SK-N-SH treated with all-trans-retinoic acid at 6 μM for 48 hours (cell line): ENCODE data around the gene HDC.

Source experiments
- ARNTL ChIP-seq: fragments of 450-650 bp; formaldehyde crosslinking; IDR thresholded peaks from 2 replicates; pipeline ENCODE4 v1.5.0; 2020; ENCODE audit warnings: low read depth, mild to moderate bottlenecking, moderate library complexity, borderline replicate concordance
- ESRRG ChIP-seq: fragments of 250-450 bp; sonication (Bioruptor Pico); IDR thresholded peaks from 2 replicates; pipeline ENCODE4 v1.6.1; 2021; ENCODE audit warnings: mild to moderate bottlenecking
- GLIS3 ChIP-seq: fragments of 250-450 bp; sonication (Bioruptor Pico); IDR thresholded peaks from 2 replicates; pipeline ENCODE4 v1.5.0; 2020; ENCODE audit warnings: mild to moderate bottlenecking, moderate library complexity
- ISL1 ChIP-seq: fragments of 250-450 bp; sonication (Bioruptor Pico); IDR thresholded peaks from 2 replicates; pipeline ENCODE4 v2.1.2; 2022; ENCODE audit warnings: mild to moderate bottlenecking, moderate library complexity
- ZFP3 ChIP-seq: fragments of 250-450 bp; sonication (Bioruptor Pico); IDR thresholded peaks from 2 replicates; pipeline ENCODE4 v1.5.0; 2020; ENCODE audit warnings: mild to moderate bottlenecking, moderate library complexity
- ZNF70 ChIP-seq: fragments of 450-650 bp; formaldehyde crosslinking; IDR thresholded peaks from 2 replicates; pipeline ENCODE4 v1.5.0; 2020; ENCODE audit warnings: mild to moderate bottlenecking, moderate library complexity
- TF ChIP-seq, protein P1 (sequence below): fragments of 250-450 bp; sonication (Bioruptor Pico); IDR thresholded peaks from 2 replicates; pipeline ENCODE4 v1.8.0; 2020; ENCODE audit warnings: mild to moderate bottlenecking, moderate library complexity, borderline replicate concordance

DNA sequence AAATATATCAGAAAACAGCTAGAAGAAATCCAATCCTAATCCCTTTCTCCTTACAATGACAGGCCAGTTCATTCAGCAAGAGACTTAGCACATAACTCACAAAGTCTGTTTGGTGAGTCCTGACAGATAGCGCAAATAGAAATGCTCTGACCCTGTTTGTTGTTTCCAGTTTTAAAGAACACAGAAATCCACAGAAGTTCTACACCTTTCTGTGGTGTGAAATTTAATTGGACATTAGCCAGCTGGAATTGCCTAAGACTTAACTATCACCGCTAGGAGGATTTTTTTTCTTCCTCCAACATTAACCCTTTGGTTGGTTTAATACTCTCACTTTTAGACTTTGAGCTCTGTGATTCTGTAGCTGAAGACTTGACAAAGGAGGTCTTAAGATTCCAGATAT lies 30.8 kb downstream of the HDC start:
- TF ChIP-seq ZFP3 (CRISPR knock-in tag) (no peak), ARNTL (CRISPR knock-in tag) (no peak), ZNF70 (CRISPR knock-in tag) (no peak), GLIS3 (CRISPR knock-in tag) (no peak), ISL1 (CRISPR knock-in tag) (no peak), ESRRG (CRISPR knock-in tag) (no peak)
- TF ChIP-seq, protein P1, sequence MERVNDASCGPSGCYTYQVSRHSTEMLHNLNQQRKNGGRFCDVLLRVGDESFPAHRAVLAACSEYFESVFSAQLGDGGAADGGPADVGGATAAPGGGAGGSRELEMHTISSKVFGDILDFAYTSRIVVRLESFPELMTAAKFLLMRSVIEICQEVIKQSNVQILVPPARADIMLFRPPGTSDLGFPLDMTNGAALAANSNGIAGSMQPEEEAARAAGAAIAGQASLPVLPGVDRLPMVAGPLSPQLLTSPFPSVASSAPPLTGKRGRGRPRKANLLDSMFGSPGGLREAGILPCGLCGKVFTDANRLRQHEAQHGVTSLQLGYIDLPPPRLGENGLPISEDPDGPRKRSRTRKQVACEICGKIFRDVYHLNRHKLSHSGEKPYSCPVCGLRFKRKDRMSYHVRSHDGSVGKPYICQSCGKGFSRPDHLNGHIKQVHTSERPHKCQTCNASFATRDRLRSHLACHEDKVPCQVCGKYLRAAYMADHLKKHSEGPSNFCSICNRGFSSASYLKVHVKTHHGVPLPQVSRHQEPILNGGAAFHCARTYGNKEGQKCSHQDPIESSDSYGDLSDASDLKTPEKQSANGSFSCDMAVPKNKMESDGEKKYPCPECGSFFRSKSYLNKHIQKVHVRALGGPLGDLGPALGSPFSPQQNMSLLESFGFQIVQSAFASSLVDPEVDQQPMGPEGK, result no peak
